GM18858 (cell line): ENCODE measurements around the gene PECR.

Experiments
- ATAC-seq: cut with Tn5 transposase; IDR thresholded peaks from one replicate; pipeline ENCODE4 v1.9.1; 2021; ENCODE audit not compliant: unreplicated experiment

PECR gene

DNA sequence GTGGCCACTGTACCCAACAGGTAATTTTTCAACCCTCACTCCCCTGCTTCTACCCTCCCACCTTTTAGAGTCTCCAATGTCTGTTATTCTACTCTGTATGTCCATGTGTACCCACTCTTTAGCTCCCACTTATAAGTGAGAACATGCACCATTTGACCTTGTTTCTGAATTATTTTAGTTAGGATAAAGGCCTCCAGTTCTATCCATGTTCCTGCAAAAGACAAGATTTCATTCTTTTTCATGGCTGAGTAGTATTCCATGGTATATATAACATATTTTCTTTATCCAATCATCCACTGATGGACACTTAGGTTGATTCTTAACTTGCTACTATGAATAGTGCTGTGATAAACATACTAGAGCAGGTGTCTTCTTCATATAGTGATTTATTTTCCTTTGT is 9.1 kb downstream of the PECR start:
- no peak for ATAC-seq

DNA sequence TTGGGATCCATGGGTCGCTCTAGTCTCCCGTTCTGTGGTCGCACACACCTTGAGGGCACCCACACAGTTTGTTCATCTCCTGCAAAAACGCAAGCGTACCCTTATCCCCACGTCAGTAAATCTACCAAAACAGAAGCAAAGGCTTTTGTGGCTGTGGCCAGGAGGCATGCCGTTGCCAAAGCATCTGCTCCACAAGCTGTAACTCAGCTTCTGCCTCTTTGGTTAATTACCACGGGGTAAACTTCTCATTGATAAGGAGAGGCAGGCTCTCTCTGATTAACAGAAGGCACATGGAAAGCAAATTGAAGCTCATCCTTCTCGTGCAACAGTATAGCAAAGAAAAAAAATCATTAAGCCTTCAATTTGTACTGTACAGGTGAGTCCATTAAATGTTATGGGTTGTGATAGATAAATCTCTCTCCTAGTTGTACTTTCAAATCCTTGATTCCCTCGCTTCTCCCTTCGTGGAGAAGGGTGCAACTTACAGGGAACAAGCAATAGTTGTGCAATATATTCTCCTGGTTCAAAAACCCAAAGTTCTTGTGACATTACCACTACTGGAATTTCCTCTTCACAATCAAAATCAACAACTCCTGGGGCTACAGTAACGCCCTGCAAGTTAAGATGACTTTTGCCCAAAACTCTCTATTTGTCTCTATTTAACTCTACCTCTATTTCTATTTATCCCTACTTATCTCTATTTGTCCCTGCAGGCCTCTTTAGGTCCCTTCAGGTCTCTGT is 10.3 kb downstream of the PECR start:
- ATAC-seq: no peak

GRCh38 chr2:216070195-216070594 is 11.4 kb downstream of the PECR start:
- ATAC-seq: no peak

- no peak for ATAC-seq
Measured at GRCh38 chr2:216069028-216069427, 12.6 kb downstream of the PECR start.

GRCh38 chr2:216066230-216066629 is 15.4 kb downstream of the PECR start:
- ATAC-seq: no peak

GRCh38 chr2:216064665-216065064 is 16.9 kb downstream of the PECR start:
- no peak for ATAC-seq

DNA sequence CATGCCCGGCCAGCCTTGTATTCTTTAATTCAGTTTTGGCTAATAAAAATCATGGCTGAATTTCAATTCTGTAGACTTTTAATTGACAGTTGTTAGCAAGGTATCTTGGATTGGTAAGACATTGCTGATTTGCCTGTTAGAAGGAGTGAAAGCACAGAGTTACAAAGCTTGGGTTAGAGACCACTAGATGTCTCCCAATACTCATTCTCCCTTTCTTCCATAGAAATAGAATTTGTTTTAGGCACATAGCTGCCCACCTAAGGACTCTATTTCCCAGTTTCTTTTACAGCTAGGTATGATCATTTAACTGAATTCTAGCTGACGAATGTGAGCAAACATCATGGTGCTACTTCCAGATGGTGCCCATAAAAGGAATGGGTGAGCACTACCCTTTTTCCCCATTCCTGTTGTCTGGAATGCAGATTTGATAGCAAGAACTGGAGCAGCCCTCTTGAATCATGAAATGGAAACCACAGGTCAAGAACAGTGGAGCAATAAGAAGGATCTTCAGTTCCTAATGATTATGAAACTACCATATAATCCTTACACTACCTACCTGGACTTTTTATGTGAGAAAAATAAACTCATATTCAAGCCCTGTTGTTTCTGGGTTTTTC is 17.5 kb downstream of the PECR start:
- no peak for ATAC-seq

GRCh38 chr2:216059233-216059834 is 22.3 kb downstream of the PECR start:
- ATAC-seq: no peak

- peak; percentile 75 for ATAC-seq
Measured at GRCh38 chr2:216057688-216058193, 23.9 kb downstream of the PECR start.

GRCh38 chr2:216056739-216057138 is 24.9 kb downstream of the PECR start:
- peak; percentile 49 for ATAC-seq

DNA sequence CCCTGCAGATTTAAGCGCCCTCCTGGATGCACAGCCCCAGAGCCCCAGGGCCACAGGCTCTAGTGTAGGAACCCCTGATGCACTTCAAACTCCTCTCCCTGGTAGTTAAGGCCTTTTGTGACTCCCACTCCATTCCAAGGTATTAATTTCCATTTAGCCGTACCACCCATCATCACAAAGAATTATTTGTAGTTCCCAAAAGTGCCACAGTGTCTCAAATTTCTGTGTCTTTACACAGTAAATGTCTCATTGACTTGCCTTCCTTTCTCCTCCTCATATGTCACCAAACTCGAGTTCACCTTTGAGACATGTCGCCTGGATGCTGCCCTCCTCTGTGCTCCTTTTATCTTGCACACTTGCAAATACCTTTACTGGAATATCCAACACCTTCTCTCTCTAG is 25.9 kb downstream of the PECR start:
- ATAC-seq: no peak

DNA sequence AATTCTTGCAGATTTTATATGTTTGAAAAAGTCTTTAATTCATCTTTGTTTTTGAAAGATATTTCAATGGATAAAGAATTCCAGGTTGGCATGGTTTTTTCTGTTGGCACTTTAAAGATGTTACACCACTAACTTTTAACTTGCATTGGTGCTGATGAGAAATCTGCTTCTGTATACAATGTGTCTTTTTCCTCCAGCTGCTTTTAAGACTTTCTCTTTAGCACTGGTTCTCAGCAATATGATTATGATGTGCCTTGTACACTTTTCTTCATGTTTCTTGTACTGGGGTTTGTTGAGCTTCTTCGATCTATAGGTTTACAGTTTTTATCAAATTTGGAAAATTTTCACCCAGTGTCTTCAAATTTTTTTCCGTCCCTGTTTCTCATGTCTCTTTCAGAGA is 29.2 kb downstream of the PECR start:
- ATAC-seq: no peak

DNA sequence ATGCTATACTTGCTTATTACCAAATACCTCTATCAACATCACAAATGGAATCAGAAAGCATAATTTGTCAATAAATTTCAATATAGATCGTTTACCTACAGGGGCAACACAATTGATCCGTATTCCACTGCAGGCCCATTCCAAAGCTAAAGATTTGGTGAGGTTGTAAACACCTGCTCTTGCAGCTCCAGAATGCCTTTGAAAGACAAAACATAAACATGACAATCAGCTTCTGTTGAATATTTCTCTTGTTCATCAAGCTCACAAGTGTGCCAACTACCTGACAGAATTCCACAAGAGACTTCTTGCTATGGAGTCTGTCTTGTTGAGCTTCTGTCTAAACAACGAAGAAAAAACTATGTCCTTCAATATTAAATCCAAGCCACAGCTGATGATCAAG is 30.3 kb downstream of the PECR start:
- no peak for ATAC-seq

DNA sequence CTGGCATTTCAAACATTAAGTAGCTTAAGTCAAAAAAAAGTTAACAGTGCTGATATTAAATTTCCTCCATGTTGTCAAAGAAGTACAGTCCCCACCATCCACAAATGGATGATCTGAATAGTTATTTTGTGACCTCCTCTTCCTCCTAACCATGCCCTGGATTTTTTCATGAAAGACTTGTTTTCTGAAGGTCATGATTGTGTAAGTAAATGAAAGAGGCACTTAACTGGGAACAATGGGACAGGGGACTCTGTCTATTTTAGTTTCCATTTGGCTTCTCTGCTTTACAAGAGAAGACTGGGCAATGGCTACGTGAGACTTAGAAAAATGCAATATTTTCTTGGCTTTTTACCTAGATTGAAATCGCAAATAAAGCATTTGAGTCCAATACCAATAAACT is 32.2 kb downstream of the PECR start:
- ATAC-seq: no peak

DNA sequence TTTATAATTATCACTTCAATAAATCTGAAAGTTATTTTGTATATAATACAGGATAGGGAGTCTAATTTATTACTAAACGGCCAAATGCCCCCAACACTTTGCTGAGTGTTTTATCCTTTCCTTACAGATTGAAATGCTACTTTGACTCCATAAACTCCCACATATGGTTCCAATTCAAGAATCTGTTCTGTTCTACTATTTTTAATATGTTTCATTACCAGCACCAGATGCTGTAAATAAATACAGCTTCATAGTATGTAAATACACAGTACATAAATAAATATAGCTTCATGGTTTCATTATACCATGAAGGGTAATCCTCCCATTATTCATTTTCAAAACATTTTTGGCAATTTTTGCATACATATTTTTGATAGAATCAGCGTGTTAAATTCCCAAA is 34.2 kb downstream of the PECR start:
- no peak for ATAC-seq

- peak; percentile 97 for ATAC-seq
Measured at GRCh38 chr2:216044883-216045486, 36.6 kb downstream of the PECR start.

- ATAC-seq: no peak
Measured at GRCh38 chr2:216043949-216044348, 37.7 kb downstream of the PECR start.

DNA sequence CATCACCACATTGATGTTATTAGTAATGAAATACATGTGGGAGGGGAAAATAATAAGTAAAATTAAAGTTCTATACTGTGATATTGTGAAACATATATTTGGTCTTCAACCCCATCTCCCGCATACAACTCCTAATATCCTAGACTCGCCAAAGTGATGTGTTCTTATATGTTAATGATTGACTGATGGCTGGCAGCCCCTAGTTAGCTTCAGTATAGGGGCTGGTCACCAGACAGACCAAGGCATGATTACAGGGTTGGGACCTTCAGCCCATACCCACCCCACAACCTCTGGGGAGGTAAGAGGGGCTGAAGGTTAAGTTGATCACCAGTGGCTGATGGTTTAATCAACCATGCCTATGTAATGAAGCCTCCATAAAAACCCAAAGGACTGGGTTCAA is 40.2 kb downstream of the PECR start:
- no peak for ATAC-seq

DNA sequence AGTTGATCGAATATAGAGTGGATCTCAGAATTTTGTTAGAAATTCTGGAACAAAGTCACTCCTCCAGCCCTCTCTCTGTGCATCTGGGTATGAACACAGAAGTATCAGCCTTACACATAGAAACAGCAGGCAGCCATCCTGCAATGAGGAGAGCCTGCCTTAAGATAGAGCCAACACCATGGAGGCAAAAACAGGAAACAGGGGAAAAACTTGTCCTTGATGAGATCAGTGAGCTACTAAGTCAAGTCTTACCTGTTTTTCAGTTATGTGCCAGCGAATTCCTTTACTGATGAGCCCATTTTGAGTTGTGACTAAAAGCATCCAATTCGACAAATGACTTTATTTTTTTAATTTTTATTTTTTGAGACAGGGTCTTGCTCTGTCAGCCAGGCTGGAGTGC is 41.7 kb downstream of the PECR start:
- ATAC-seq: no peak

DNA sequence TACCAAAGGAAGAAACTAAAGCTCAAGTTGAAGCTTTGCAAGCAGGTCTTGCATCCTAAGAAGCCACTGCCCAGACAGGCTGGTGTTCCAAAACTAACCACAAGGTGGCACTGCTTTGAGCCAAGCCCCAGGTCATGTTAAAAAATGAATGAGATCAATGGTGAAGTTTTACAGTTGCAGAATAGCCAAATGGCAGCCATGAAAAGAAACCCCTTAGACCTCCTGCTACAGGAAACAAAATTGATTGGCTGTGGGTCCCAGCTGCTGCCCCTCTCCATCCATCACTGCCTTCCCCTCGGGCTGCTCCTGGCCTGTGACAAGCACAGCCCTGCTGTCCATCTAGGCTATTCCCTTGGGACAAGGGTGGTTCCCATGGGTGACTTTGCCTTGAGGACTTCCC is 47.5 kb downstream of the PECR start:
- no peak for ATAC-seq

- ATAC-seq: no peak
Measured at GRCh38 chr2:216033403-216033802, 48.2 kb downstream of the PECR start.
